K562 (cell line): ENCODE measurements around the gene GASK1A. TPM values are rescaled to one million over a fixed set of nuclear protein-coding genes. Genes with fewer than 3 reads are reported as not detected.

ENCODE experiments used
- ATAC-seq: fragments of 200-7000 bp; cut with Tn5 transposase; 3 replicates; pipeline ENCODE4 v1.9.1; 2020; ENCODE audit warnings: moderate library complexity
- BruUV-seq: library from RNA; stranded (reverse); fragments of 400-500 nt; replicated peaks from 2 replicates; lab custom pipeline; 2021; lab: Mats Ljungman, UMichigan
- CTCF ChIA-PET: fragments of 300-600 bp; formaldehyde crosslinking; extraction: SDS; loops from one replicate; lab custom pipeline; 2021; ENCODE audit warnings: low intra/inter-chr PET ratio; lab: Yijun Ruan, JAX
- POLR2A ChIA-PET: fragments of 300-600, 350-650 bp; sonication (Branson Sonifier 250); formaldehyde crosslinking; extraction: SDS; loops from one replicate; lab custom pipeline; 2021; ENCODE audit warnings: antibody characterized with exemption, inconsistent platforms; lab: Yijun Ruan, JAX
- DNase-seq, 4 experiments: peaks; one replicate each; pipeline versions ENCODE4 v3.0.0 to v3.0.0-alpha.2; 2011 to 2018; ENCODE audit warnings: low spot score in 3 of 4, mixed read lengths in 3 of 4; ENCODE audit errors: extremely low read depth in 1 of 4
- FAIRE-seq: peaks from 2 replicates; lab custom pipeline; 2011; peaks lifted over from hg19 to GRCh38; lab: Jason Lieb, UNC
- H2AFZ ChIP-seq: 2 replicates; pipeline ENCODE4 v1.6.0; 2011; ENCODE audit warnings: low read depth, low read length, control low read depth, inconsistent platforms
- H3K27ac ChIP-seq: fragments of 200-600 bp; 3 replicates; pipeline ENCODE4 v1.8.0; 2011; ENCODE audit warnings: low read depth, mild to moderate bottlenecking, control low read depth, inconsistent platforms, low read length, moderate library complexity, mixed read lengths; ENCODE audit errors: extremely low read depth
- H3K27me3 ChIP-seq, 2 experiments: fragments of 300-600 bp in 1 of 2; 2 replicates in 1 of 2; 3 replicates in 1 of 2; pipeline versions ENCODE4 v1.6.0 to v1.8.0; 2011; ENCODE audit warnings: inconsistent platforms in 2 of 2, low read length in 2 of 2, mild to moderate bottlenecking in 1 of 2, mixed read lengths in 1 of 2, moderate library complexity in 1 of 2; ENCODE audit not compliant: control insufficient read depth in 2 of 2, insufficient read depth in 2 of 2
- H3K36me3 ChIP-seq: fragments of 300-600 bp; 3 replicates; pipeline ENCODE4 v1.8.0; 2011; ENCODE audit warnings: mild to moderate bottlenecking, low read length, inconsistent platforms; ENCODE audit not compliant: control insufficient read depth, insufficient read depth
- H3K4me1 ChIP-seq, 2 experiments: fragments of 200-600 bp in 1 of 2; replicated peaks in 1 of 2; 2 replicates in 1 of 2; 3 replicates in 1 of 2; pipeline versions ENCODE4 v1.5.1 to v1.8.0; 2011; ENCODE audit warnings: inconsistent platforms in 2 of 2, low read length in 2 of 2, mild to moderate bottlenecking in 1 of 2, mixed read lengths in 1 of 2, moderate library complexity in 1 of 2; ENCODE audit not compliant: control insufficient read depth in 2 of 2, insufficient read depth in 2 of 2
- H3K4me2 ChIP-seq: 2 replicates; pipeline ENCODE4 v1.6.1; 2011; ENCODE audit warnings: low read length, control low read depth, inconsistent platforms, mixed read lengths; ENCODE audit not compliant: insufficient read depth
- H3K4me3 ChIP-seq: fragments of 200-600 bp; sonication (generic), shearing (Covaris generic); 2 replicates; pipeline ENCODE4 v1.5.1; 2016; ENCODE audit warnings: control low read depth, inconsistent platforms
- H3K79me2 ChIP-seq: fragments of 200-600 bp; 3 replicates; pipeline ENCODE4 v1.8.0; 2011; ENCODE audit warnings: low read length, inconsistent platforms; ENCODE audit not compliant: control insufficient read depth, insufficient read depth
- H3K9ac ChIP-seq, 2 experiments: 2 replicates each; pipeline versions ENCODE4 v1.6.0 to v1.6.1; 2011; ENCODE audit warnings: low read depth in 2 of 2, low read length in 2 of 2, control low read depth in 1 of 2, inconsistent platforms in 1 of 2, mild to moderate bottlenecking in 1 of 2, mixed read lengths in 1 of 2; ENCODE audit not compliant: insufficient read depth in 1 of 2
- H3K9me1 ChIP-seq: one replicate; pipeline ENCODE4 v1.6.0; 2011; ENCODE audit warnings: inconsistent platforms, mild to moderate bottlenecking, low read length, moderate library complexity; ENCODE audit not compliant: control insufficient read depth, insufficient read depth
- H3K9me3 ChIP-seq: replicated peaks from 2 replicates; pipeline ENCODE4 v1.5.1; 2011; ENCODE audit warnings: low read depth, low read length, inconsistent platforms; ENCODE audit not compliant: control insufficient read depth, insufficient read depth
- H4K20me1 ChIP-seq: replicated peaks from 2 replicates; pipeline ENCODE4 v1.6.1; 2011; ENCODE audit warnings: low read length, inconsistent platforms, mixed read lengths; ENCODE audit not compliant: control insufficient read depth, insufficient read depth
- ATF2 ChIP-seq: sonication (generic); formaldehyde crosslinking; IDR thresholded peaks from 2 replicates; pipeline ENCODE4 v1.8.1; 2022; ENCODE audit warnings: missing genetic modification reagents
- ZBTB26 ChIP-seq: fragments of 450-650 bp; formaldehyde crosslinking; IDR thresholded peaks from 2 replicates; pipeline ENCODE4 v1.4.0; 2022; ENCODE audit warnings: missing genetic modification characterization
- ZFP30 ChIP-seq: fragments of 250-450 bp; sonication (Bioruptor Pico); IDR thresholded peaks from 2 replicates; pipeline ENCODE4 v1.8.0; 2022; ENCODE audit warnings: moderate library complexity, mild to moderate bottlenecking, inconsistent platforms, borderline replicate concordance
- WGBS: fragments of 100-300 bp; shearing (Covaris generic); methylation state at CpG from one replicate; pipeline ENCODE4 v1.1.6; 2016; ENCODE audit warnings: low coverage, mixed read lengths; ENCODE audit not compliant: insufficient coverage; ENCODE audit errors: missing lambda C conversion rate; 5-methylcytosine and 5-hydroxymethylcytosine counted together
- in situ Hi-C: fragments of 300-500 bp; cut with MboI; formaldehyde crosslinking; loops from 4 replicates; pipeline ENCODE4 v1.15.0; 2018; ENCODE audit warnings: inconsistent platforms, mixed read lengths
- intact Hi-C: fragments of 100-400 bp; cut with micrococcal nuclease; formaldehyde crosslinking; loops from 2 replicates; pipeline ENCODE4 v1.14.2; 2022
- polyA plus RNA-seq, 8 experiments: library from polyadenylated mRNA; depleted of rRNA in 4 of 8; stranded (reverse) in 5 of 8; unstranded in 3 of 8; fragments of >200 nt; fragmentation: Nextera tagmentation in 2 of 8; fragmentation: Illumina TruSeq in 1 of 8; extraction: Ambion mirVana in 2 of 8; extraction: Trizol in 1 of 8; gene quantifications; 2 replicates each; pipeline versions ENCODE4 v1.2.1 to v1.2.3, GENCODE V29; 2011 to 2014; ENCODE audit warnings: inconsistent platforms in 1 of 8, missing spikeins in 1 of 8
- total RNA-seq, 7 experiments: library from RNA; depleted of rRNA in 6 of 7; stranded (reverse); fragments of >200 nt in 6 of 7; fragmentation: Illumina TruSeq in 2 of 7; extraction: Trizol in 2 of 7; gene quantifications; 2 replicates each; pipeline versions ENCODE4 v1.2.1 to v1.2.3, GENCODE V29; 2011 to 2021; ENCODE audit warnings: low replicate concordance in 1 of 7

Gene GASK1A
- total and polyA plus RNA-seq, 9 of the 15 experiments (the other 6 are each of a cell fraction or from before 2014, with no cell fraction given): 0.04 to 0.11 (median 0.05) TPM; not detected in 5

- ChIA-PET CTCF (no interaction called here), POLR2A (interaction anchor here (0.6 kb wide), 1 partner anchor 245 kb away, joined by 3 read pairs; no protein-coding TSS in a partner anchor)
- no peak for TF ChIP-seq ZBTB26 (CRISPR knock-in tag)
- no peak for TF ChIP-seq ATF2 (CRISPR knock-in tag)
- no peak for TF ChIP-seq ZFP30 (CRISPR knock-in tag)
These were observed 97.0 kb downstream of the GASK1A start for GRCh38 chr3:43075904-43076661.

More at GRCh38 chr3:43075904-43076661, 97.0 kb downstream of the GASK1A start:
- in situ Hi-C loops: no loop called here
- H4K20me1 ChIP-seq: no peaks in the 10 kb centered on the region
- FAIRE-seq: no peak
- no peak overlapping the region for H3K4me2 ChIP-seq
- no peaks in the 10 kb centered on the region for H3K9me3 ChIP-seq
- H3K9ac ChIP-seq: no peak overlapping the region; a peak in 1 of 4 replicates
- peaks cover 0 to 5% of the 10 kb centered on the region in 2 experiments; a peak in 1 of 5 replicates for H3K4me1 ChIP-seq
- WGBS: 10% methylated on average over 5 of the region's 5 CpGs
- H2AFZ ChIP-seq: no peak overlapping the region
- H3K79me2 ChIP-seq: no peaks in the 10 kb centered on the region
- BruUV-seq: no TSS peak
- H3K27ac ChIP-seq: no peak overlapping the region
- peaks cover 10% of the 10 kb centered on the region; the same call in 1 of the 3 replicates for H3K36me3 ChIP-seq
- no peak for ATAC-seq
- no peak for DNase-seq
- no peak overlapping the region for H3K4me3 ChIP-seq
- peaks cover 0 to 9% of the 10 kb centered on the region in 2 experiments; a peak in 2 of 5 replicates for H3K27me3 ChIP-seq
- intact Hi-C loops: loop anchor here (10.0 kb wide), 1 partner anchor 111 kb away; no protein-coding TSS in a partner anchor
- H3K9me1 ChIP-seq: no peaks in the 10 kb centered on the region
